GM12878 (cell line): ENCODE results near the gene DPM2. TPM values are rescaled to one million over a fixed set of nuclear protein-coding genes. Genes with fewer than 3 reads are reported as not detected.

Experiments
- ATAC-seq: fragments of 200-7000 bp; cut with Tn5 transposase; 3 replicates; pipeline ENCODE4 v1.9.1; 2020; ENCODE audit warnings: mild to moderate bottlenecking, moderate library complexity
- BruUV-seq: library from RNA; stranded (reverse); fragments of 400-500 nt; replicated peaks from 2 replicates; lab custom pipeline; 2021; lab: Mats Ljungman, UMichigan
- CTCF ChIA-PET: fragments of 300-600 bp; sonication (Branson Sonifier 250); formaldehyde crosslinking; extraction: SDS; loops from one replicate; lab custom pipeline; 2021; ENCODE audit warnings: inconsistent platforms; lab: Yijun Ruan, JAX
- POLR2A ChIA-PET: fragments of 350-600 bp; formaldehyde crosslinking; extraction: SDS; loops from one replicate; lab custom pipeline; 2021; ENCODE audit warnings: inconsistent platforms; lab: Charles Lee
- RAD21 ChIA-PET: fragments of 300-600 bp; sonication (Branson Sonifier 250); formaldehyde crosslinking; loops from one replicate; lab custom pipeline; 2023; ENCODE audit warnings: antibody characterized with exemption; ENCODE audit not compliant: unreplicated experiment; lab: Charles Lee
- SMC1A ChIA-PET: fragments of 300-600 bp; sonication (Branson Sonifier 250); formaldehyde crosslinking; loops from one replicate; lab custom pipeline; 2023; ENCODE audit not compliant: unreplicated experiment, uncharacterized antibody; lab: Charles Lee
- DNase-seq: peaks from one replicate; pipeline ENCODE4 v3.0.0-alpha.2; 2011; ENCODE audit warnings: low read depth, low spot score
- FAIRE-seq: peaks from 3 replicates; lab custom pipeline; 2011; peaks lifted over from hg19 to GRCh38; lab: Jason Lieb, UNC
- H2AFZ ChIP-seq: 2 replicates; pipeline ENCODE4 v1.6.0; 2011; ENCODE audit warnings: low read depth, low read length, control low read depth; ENCODE audit not compliant: control insufficient read depth
- H3K27ac ChIP-seq: 2 replicates; pipeline ENCODE4 v1.5.1; 2011; ENCODE audit warnings: control low read depth; ENCODE audit not compliant: control insufficient read depth, insufficient read depth
- H3K27me3 ChIP-seq, 2 experiments: replicated peaks in 1 of 2; 2 replicates each; pipeline versions ENCODE4 v1.6.0 to v1.6.1; 2011; ENCODE audit warnings: low read length in 1 of 2; ENCODE audit not compliant: control insufficient read depth in 2 of 2, insufficient read depth in 2 of 2
- H3K36me3 ChIP-seq, 2 experiments: 2 replicates each; pipeline ENCODE4 v1.5.1; 2011; ENCODE audit warnings: low read length in 1 of 2; ENCODE audit not compliant: control insufficient read depth in 2 of 2, insufficient read depth in 2 of 2
- H3K4me1 ChIP-seq: 2 replicates; pipeline ENCODE4 v1.6.1; 2011; ENCODE audit warnings: mild to moderate bottlenecking, low read length, moderate library complexity, mixed read lengths; ENCODE audit not compliant: control insufficient read depth, insufficient read depth
- H3K4me2 ChIP-seq: 2 replicates; pipeline ENCODE4 v1.6.0; 2011; ENCODE audit warnings: control low read depth; ENCODE audit not compliant: control insufficient read depth, insufficient read depth
- H3K4me3 ChIP-seq: fragments of 200-600 bp; sonication (generic); 2 replicates; pipeline ENCODE4 v1.5.1; 2016
- H3K79me2 ChIP-seq: 2 replicates; pipeline ENCODE4 v1.6.0; 2011; ENCODE audit warnings: low read length; ENCODE audit not compliant: control insufficient read depth, insufficient read depth
- H3K9ac ChIP-seq: 2 replicates; pipeline ENCODE4 v1.8.0; 2011; ENCODE audit warnings: low read length, control low read depth, mixed read lengths; ENCODE audit not compliant: control insufficient read depth, insufficient read depth
- H3K9me3 ChIP-seq: replicated peaks from 3 replicates; pipeline ENCODE4 v1.5.1; 2011; ENCODE audit warnings: mild to moderate bottlenecking, low read length; ENCODE audit not compliant: control insufficient read depth, insufficient read depth
- H4K20me1 ChIP-seq: 2 replicates; pipeline ENCODE4 v1.6.0; 2011; ENCODE audit not compliant: control insufficient read depth, insufficient read depth
- CTCF ChIP-seq, 3 experiments: IDR thresholded peaks in 2 of 3; conservative IDR thresholded peaks in 1 of 3; 2 replicates each; pipeline ENCODE4 v1.5.1; 2011; ENCODE audit warnings: low read depth in 3 of 3, low read length in 3 of 3, mild to moderate bottlenecking in 3 of 3, control low read depth in 2 of 3, moderate library complexity in 2 of 3, inconsistent platforms in 1 of 3, mixed read lengths in 1 of 3; ENCODE audit not compliant: control insufficient read depth in 2 of 3, insufficient read depth in 1 of 3; ENCODE audit errors: extremely low read depth in 1 of 3
- NBN ChIP-seq: fragments of 450-650 bp; IDR thresholded peaks from 2 replicates; pipeline ENCODE4 v1.6.1; 2016
- NKRF ChIP-seq: fragments of 450-650 bp; conservative IDR thresholded peaks from 2 replicates; pipeline ENCODE4 v1.6.1; 2017; ENCODE audit warnings: mild to moderate bottlenecking, moderate library complexity
- RAD21 ChIP-seq: IDR thresholded peaks from 2 replicates; pipeline ENCODE4 v1.6.1; 2011; ENCODE audit warnings: mild to moderate bottlenecking, low read depth, low read length, moderate library complexity; ENCODE audit not compliant: insufficient read depth
- WGBS: methylation state at CpG from one replicate; pipeline ENCODE4 v1.1.6; 2016; ENCODE audit warnings: low lambda C conversion rate; ENCODE audit not compliant: insufficient replicate concordance, insufficient coverage; ENCODE audit errors: missing lambda C conversion rate; 5-methylcytosine and 5-hydroxymethylcytosine counted together
- in situ Hi-C: fragments of 300-500 bp; cut with MboI; formaldehyde crosslinking; loops from 9 replicates; pipeline ENCODE4 v1.14.3; 2018; ENCODE audit warnings: mixed read lengths
- intact Hi-C: fragments of 100-400 bp; cut with micrococcal nuclease; formaldehyde crosslinking; loops from one replicate; pipeline ENCODE4 v1.14.2; 2022; ENCODE audit not compliant: unreplicated experiment
- polyA plus RNA-seq, 11 experiments: library from polyadenylated mRNA; depleted of rRNA in 4 of 11; unstranded in 6 of 11; stranded (reverse) in 5 of 11; fragments of >200 nt; fragmentation: Nextera tagmentation in 4 of 11; fragmentation: Illumina TruSeq in 1 of 11; extraction: Ambion mirVana in 4 of 11; extraction: Trizol in 1 of 11; gene quantifications; 1 replicate in 1 of 11; 2 replicates in 10 of 11; pipeline versions ENCODE4 v1.2.1 to v1.2.3, GENCODE V29; 2011 to 2016; ENCODE audit warnings: inconsistent platforms in 2 of 11, missing spikeins in 2 of 11, low read depth in 1 of 11
- total RNA-seq, 4 experiments: library from RNA; depleted of rRNA in 3 of 4; stranded (reverse); fragments of >200 nt in 3 of 4; fragmentation: Illumina TruSeq in 1 of 4; extraction: Trizol in 1 of 4; gene quantifications; 2 replicates each; pipeline versions ENCODE4 v1.2.1 to v1.2.3, GENCODE V29; 2013 to 2021

The DPM2 gene
- total and polyA plus RNA-seq, 10 of the 15 experiments (the other 5 are each of a cell fraction or from before 2014, with no cell fraction given): 22.7 to 77.9 (median 44.7) TPM

- Histone ChIP-seq H2AFZ (no peak overlapping the region), H3K4me1 (peaks cover 26% of the 10 kb centered on the region), H4K20me1 (no peaks in the 10 kb centered on the region), H3K79me2 (peaks cover 26% of the 10 kb centered on the region), H3K36me3 (peaks cover 0 to 1% of the 10 kb centered on the region in 2 experiments; a peak in 1 of 4 replicates), H3K9me3 (no peaks in the 10 kb centered on the region), H3K4me2 (peak overlapping the region; percentile 47; the same call in 1 of the 2 replicates), H3K27me3 (no peaks in the 10 kb centered on the region), H3K4me3 (no peak overlapping the region), H3K9ac (no peak overlapping the region; the same call in 1 of the 2 replicates), H3K27ac (peak overlapping the region; percentile 26)
- BruUV-seq: no TSS peak
- ChIA-PET SMC1A (interaction anchor here (1.9 to 5.8 kb wide), 4 partner anchors 13 to 183 kb away, joined by 5 to 37 read pairs (median 28); partner anchors contain the start of genes ST6GALNAC6 and TOR2A), POLR2A (interaction anchor here (0.6 to 6.9 kb wide), 3 partner anchors 16 to 340 kb away, joined by 3 to 166 read pairs (median 4); partner anchors contain the start of gene ST6GALNAC6), RAD21 (interaction anchor here (0.9 to 8.2 kb wide), 7 partner anchors 17 to 183 kb away, joined by 3 to 92 read pairs (median 9); partner anchors contain the start of genes ST6GALNAC6 and TOR2A), CTCF (interaction anchor here (0.6 to 9.9 kb wide), 13 partner anchors 14 to 257 kb away, joined by 3 to 91 read pairs (median 5); partner anchors contain the start of gene TOR2A)
- DNase-seq (no peak), FAIRE-seq (no peak), ATAC-seq (peak; percentile 8; the same call in 2 of the 3 replicates)
- WGBS: 90% methylated on average over 8 of the region's 8 CpGs
- intact Hi-C loops: loop anchor here (2.0 to 5.0 kb wide), 4 partner anchors 36 to 414 kb away; partner anchors contain the start of genes FPGS, PTRH1 and TTC16
- in situ Hi-C loops: loop anchor here (5.0 kb wide), 1 partner anchor 326 kb away; no protein-coding TSS in a partner anchor
- no peak for TF ChIP-seq NKRF
- TF ChIP-seq CTCF (IDR thresholded peaks at IDR 0.05 in 2 of 3, conservative IDR thresholded peaks at IDR 0.05 in 1 of 3; ENCODE audit: control insufficient read depth in 2 of 3, extremely low read depth in 1 of 3, insufficient read depth in 1 of 3, low read depth in 3 of 3, low read length in 3 of 3): peak; percentile 29 to 42 (median 30); a peak in 3 of 6 replicates
- 0 out of 2 replicates have a peak, but pooled peaks have one; percentile 6 for TF ChIP-seq NBN
- peak; percentile 30; the same call in 1 of the 2 replicates for TF ChIP-seq RAD21
These were observed 19.2 kb downstream of the DPM2 start for GRCh38 chr9:127918183-127919107.
